ENCODE measurements around the gene FGG.

Gene FGG

GRCh38 chr4:154578919-154579318 lies 33.5 kb downstream of the FGG start:
- TF ChIP-seq SIN3A (IDR thresholded peaks at IDR 0.05; ENCODE audit: borderline replicate concordance, insufficient read depth, low read length): no peak

- TF ChIP-seq REST (IDR thresholded peaks at IDR 0.05; ENCODE audit: insufficient read depth in 1 of 2, low read depth in 2 of 2, low read length in 2 of 2) (no peak), TAF1 (IDR thresholded peaks at IDR 0.05; ENCODE audit: borderline replicate concordance, insufficient read depth, low read length) (no peak), POLR2AphosphoS5 (IDR thresholded peaks at IDR 0.05; ENCODE audit: low read depth, low read length) (no peak), SIN3A (IDR thresholded peaks at IDR 0.05; ENCODE audit: borderline replicate concordance, insufficient read depth, low read length) (no peak)
Measured at GRCh38 chr4:154577324-154577723, 35.1 kb downstream of the FGG start.

GRCh38 chr4:154574311-154574710 lies 38.1 kb downstream of the FGG start:
- TF ChIP-seq REST (IDR thresholded peaks at IDR 0.05; ENCODE audit: insufficient read depth in 1 of 2, low read depth in 2 of 2, low read length in 2 of 2): no peak
- no peak for TF ChIP-seq TAF1 (IDR thresholded peaks at IDR 0.05; ENCODE audit: borderline replicate concordance, insufficient read depth, low read length)
- no peak for TF ChIP-seq POLR2AphosphoS5 (IDR thresholded peaks at IDR 0.05; ENCODE audit: low read depth, low read length)
- no peak for TF ChIP-seq FOXP2 (optimal IDR thresholded peaks at IDR 0.05; ENCODE audit: borderline replicate concordance, extremely low read depth, extremely low read length, insufficient read depth)
- TF ChIP-seq SIN3A (IDR thresholded peaks at IDR 0.05; ENCODE audit: borderline replicate concordance, insufficient read depth, low read length): no peak

- no peak for TF ChIP-seq POLR2AphosphoS5 (IDR thresholded peaks at IDR 0.05; ENCODE audit: low read depth, low read length)
- TF ChIP-seq SIN3A (IDR thresholded peaks at IDR 0.05; ENCODE audit: borderline replicate concordance, insufficient read depth, low read length): no peak
- TF ChIP-seq TAF1 (IDR thresholded peaks at IDR 0.05; ENCODE audit: borderline replicate concordance, insufficient read depth, low read length): no peak
- TF ChIP-seq FOXP2 (optimal IDR thresholded peaks at IDR 0.05; ENCODE audit: borderline replicate concordance, extremely low read depth, extremely low read length, insufficient read depth): no peak
- TF ChIP-seq REST (IDR thresholded peaks at IDR 0.05; ENCODE audit: insufficient read depth in 1 of 2, low read depth in 2 of 2, low read length in 2 of 2): no peak
Measured at GRCh38 chr4:154573190-154573870, 39.1 kb downstream of the FGG start.

- TF ChIP-seq FOXP2 (optimal IDR thresholded peaks at IDR 0.05; ENCODE audit: borderline replicate concordance, extremely low read depth, extremely low read length, insufficient read depth) (no peak), REST (IDR thresholded peaks at IDR 0.05; ENCODE audit: insufficient read depth in 1 of 2, low read depth in 2 of 2, low read length in 2 of 2) (no peak), TAF1 (IDR thresholded peaks at IDR 0.05; ENCODE audit: borderline replicate concordance, insufficient read depth, low read length) (no peak), SIN3A (IDR thresholded peaks at IDR 0.05; ENCODE audit: borderline replicate concordance, insufficient read depth, low read length) (no peak), POLR2AphosphoS5 (IDR thresholded peaks at IDR 0.05; ENCODE audit: low read depth, low read length) (no peak)
Measured at GRCh38 chr4:154569584-154569983, 42.9 kb downstream of the FGG start.
